ENCODE data around the gene DLGAP4.

GRCh38 chr20:36471885-36472636 lies 165.9 kb downstream of the DLGAP4 start:
- TF ChIP-seq CTCF (IDR thresholded peaks at IDR 0.05; ENCODE audit: low read depth, low read length, poor library complexity, severe bottlenecking) (no peak), EZH2phosphoT487 (IDR thresholded peaks at IDR 0.05; ENCODE audit: borderline replicate concordance, low read length) (no peak)

Data from DOHH2 (cell line).